ENCODE data around the gene TMEM117.

TMEM117 gene

DNA sequence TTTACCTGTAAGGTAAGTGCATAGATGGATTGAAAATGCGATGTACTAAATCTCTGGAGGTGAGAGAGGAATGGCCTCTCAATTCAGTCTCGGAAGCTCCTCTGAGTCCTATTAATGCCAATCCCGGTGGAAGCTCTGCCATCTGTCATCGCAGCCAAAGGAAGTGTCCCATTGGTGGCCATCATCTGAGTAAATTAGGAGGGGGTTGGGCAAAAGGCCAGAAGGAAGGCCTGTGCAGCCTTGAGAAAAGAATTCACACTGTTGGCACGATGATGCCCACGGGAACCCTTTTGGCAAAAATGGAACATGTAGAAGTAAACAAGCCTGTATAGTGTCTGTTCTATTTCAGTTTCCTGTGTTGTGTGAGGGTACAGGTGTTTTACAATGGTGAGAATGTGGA is 545.5 kb downstream of the TMEM117 start:
- H3K4me3 ChIP-seq (ENCODE audit: low read depth, low read length): no peak overlapping the region
- no peak for DNase-seq (ENCODE audit: low read depth)

DNA sequence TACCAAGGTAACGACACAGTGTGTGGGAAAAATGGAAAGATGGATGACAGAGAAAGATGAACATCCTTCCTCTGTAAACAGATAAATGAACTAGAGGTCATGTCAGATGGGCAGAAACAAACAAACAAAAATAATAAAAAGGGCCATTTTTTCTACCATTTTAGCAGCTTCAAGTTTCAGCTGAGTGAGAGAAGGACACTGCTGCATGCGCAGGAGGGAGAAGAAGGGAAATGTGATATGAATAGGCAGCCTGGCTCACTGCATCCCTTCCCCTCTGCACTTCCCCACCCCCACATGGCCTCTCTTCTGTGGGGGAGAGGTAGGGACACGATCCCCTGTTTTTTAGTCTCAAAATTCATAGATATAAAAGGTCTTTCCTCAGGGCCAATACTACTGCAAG is 548.3 kb downstream of the TMEM117 start:
- H3K4me3 ChIP-seq (ENCODE audit: low read depth, low read length): no peak overlapping the region
- no peak for DNase-seq (ENCODE audit: low read depth)

GRCh38 chr12:44385964-44386363 is 550.1 kb downstream of the TMEM117 start:
- no peak for DNase-seq (ENCODE audit: low read depth)
- no peak overlapping the region for H3K4me3 ChIP-seq (ENCODE audit: low read depth, low read length)

- no peak overlapping the region for H3K4me3 ChIP-seq (ENCODE audit: low read depth, low read length)
- DNase-seq (ENCODE audit: low read depth): no peak
Measured at GRCh38 chr12:44387581-44387980, 551.7 kb downstream of the TMEM117 start.

DNA sequence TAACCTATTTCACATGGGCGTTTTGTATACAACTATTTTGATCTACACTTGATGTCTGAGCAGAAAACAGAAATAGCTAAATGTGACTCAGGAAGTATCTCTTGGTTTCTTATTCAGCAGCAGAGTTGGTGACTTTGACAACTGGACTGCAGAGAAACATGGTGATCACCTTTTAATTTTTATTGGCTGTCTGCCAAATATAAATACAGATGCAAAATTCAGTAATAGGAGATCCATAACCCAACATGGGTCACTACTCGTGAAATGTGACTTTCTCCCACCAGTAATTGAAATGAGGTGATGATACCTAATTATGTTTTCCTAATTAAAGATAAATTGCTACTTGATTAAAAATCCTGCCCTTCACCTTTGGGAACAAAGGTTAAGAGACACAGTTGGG is 553.2 kb downstream of the TMEM117 start:
- no peak overlapping the region for H3K4me3 ChIP-seq (ENCODE audit: low read depth, low read length)
- no peak for DNase-seq (ENCODE audit: low read depth)

DNA sequence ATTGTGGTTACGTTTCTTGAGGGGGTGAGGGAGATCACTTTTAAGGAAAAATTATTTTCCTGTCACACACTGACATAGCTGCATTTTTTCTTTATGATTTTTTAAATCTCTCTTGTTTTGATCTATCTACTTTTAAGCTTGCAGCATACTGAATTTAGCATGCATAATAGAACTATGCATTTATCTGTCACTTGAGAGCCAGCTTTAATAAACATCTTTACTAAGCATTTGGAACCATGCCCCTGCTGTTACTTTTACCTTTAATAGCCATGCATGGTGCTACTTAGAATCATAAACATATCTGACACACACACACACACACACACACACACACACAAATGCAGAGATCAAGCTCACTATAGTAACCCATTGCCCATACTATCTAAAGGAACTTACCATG is 554.0 kb downstream of the TMEM117 start:
- no peak overlapping the region for H3K4me3 ChIP-seq (ENCODE audit: low read depth, low read length)
- DNase-seq (ENCODE audit: low read depth): no peak

GRCh38 chr12:44397631-44398030 is 561.8 kb downstream of the TMEM117 start:
- DNase-seq (ENCODE audit: low read depth): no peak
- no peak overlapping the region for H3K4me3 ChIP-seq (ENCODE audit: low read depth, low read length)

GRCh38 chr12:44403185-44403584 is 567.3 kb downstream of the TMEM117 start:
- DNase-seq (ENCODE audit: low read depth): no peak

DNA sequence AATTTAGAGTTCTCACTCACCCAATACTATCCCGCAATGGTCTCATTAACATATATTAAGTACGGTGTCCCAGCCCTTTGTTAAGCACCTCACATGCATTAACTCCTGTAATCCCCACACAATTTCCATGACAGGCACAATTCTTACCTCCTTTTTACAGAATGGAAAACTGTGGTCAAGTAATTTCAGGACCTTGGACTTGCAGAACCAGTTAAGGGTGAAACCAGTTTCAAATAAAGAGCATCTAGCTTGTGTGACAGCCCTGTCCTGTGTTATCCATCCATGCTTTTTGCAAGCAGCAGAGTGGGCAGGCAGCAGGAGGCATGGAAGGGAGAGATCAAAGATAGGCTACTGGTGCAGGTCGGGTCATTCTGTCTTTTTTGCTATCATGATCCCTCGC is 569.4 kb downstream of the TMEM117 start:
- H3K4me3 ChIP-seq (ENCODE audit: low read depth, low read length): no peak overlapping the region
- no peak for DNase-seq (ENCODE audit: low read depth)

More at GRCh38 chr12:44403185-44403584, 567.3 kb downstream of the TMEM117 start:
- no peak overlapping the region for H3K4me3 ChIP-seq (ENCODE audit: low read depth, low read length)

- H3K4me3 ChIP-seq (ENCODE audit: low read depth, low read length): no peak overlapping the region
- DNase-seq (ENCODE audit: low read depth): no peak
Measured at GRCh38 chr12:44422559-44422958, 586.7 kb downstream of the TMEM117 start.

GRCh38 chr12:44428825-44429224 is 592.9 kb downstream of the TMEM117 start:
- no peak for DNase-seq (ENCODE audit: low read depth)

GRCh38 chr12:44431647-44432343 is 595.9 kb downstream of the TMEM117 start:
- DNase-seq (ENCODE audit: low read depth): no peak
- no peak overlapping the region for H3K4me3 ChIP-seq (ENCODE audit: low read depth, low read length)

More at GRCh38 chr12:44428825-44429224, 592.9 kb downstream of the TMEM117 start:
- H3K4me3 ChIP-seq (ENCODE audit: low read depth, low read length): no peak overlapping the region

DNA sequence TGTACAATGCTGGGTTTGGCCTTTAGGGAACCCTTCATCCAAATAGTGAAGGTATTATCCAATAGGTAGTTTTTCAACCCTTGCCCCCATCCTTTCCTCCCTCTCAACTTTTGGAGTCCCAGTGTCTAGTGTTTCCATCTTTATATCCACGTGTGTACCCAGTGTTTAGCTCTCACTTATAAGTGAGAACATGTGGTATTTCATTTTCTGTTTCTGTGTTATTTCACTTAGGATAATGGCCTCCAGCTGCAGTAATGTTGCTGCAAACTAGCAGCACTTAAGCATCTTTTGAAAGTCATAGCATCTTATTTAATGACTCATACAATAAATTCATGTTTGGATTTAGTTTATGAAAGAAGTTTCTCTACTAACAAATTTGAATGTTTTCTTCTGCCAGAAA is 597.8 kb downstream of the TMEM117 start:
- DNase-seq (ENCODE audit: low read depth): no peak

DNA sequence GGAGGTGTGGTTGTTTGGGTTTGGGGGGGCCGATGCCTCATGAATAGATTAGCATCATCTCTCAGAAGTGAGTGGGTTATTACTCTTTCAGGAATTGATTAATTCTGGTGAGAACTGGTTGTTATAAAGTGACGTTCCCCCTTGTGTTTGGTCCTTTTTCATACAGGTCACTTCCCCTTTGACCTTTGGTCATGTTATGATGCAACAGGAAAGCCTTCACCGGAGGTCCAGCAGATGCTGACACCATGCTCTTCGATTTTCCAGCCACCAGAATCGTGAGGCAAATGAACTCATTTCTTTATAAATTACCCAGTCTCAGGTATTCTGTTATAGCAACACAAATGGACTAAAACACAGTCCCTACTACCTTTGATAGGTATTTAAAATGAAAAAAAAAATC is 600.9 kb downstream of the TMEM117 start:
- no peak overlapping the region for H3K4me3 ChIP-seq (ENCODE audit: low read depth, low read length)
- no peak for DNase-seq (ENCODE audit: low read depth)

More for the DNA sequence above, 597.8 kb downstream of the TMEM117 start:
- H3K4me3 ChIP-seq (ENCODE audit: low read depth, low read length): no peak overlapping the region
